ENCODE results near the gene GLYATL1B.

Gene GLYATL1B

GRCh38 chr11:59117774-59118173 lies 31.7 kb downstream of the GLYATL1B start:
- TF ChIP-seq REST (IDR thresholded peaks at IDR 0.05; ENCODE audit: insufficient read depth in 1 of 2, low read depth in 2 of 2, low read length in 2 of 2), result no peak
- TF ChIP-seq FOXP2 (optimal IDR thresholded peaks at IDR 0.05; ENCODE audit: borderline replicate concordance, extremely low read depth, extremely low read length, insufficient read depth), result no peak
- TF ChIP-seq TAF1 (IDR thresholded peaks at IDR 0.05; ENCODE audit: borderline replicate concordance, insufficient read depth, low read length), result no peak
- no peak for TF ChIP-seq SIN3A (IDR thresholded peaks at IDR 0.05; ENCODE audit: borderline replicate concordance, insufficient read depth, low read length)
- TF ChIP-seq POLR2AphosphoS5 (IDR thresholded peaks at IDR 0.05; ENCODE audit: low read depth, low read length), result no peak

GRCh38 chr11:59119826-59120225 lies 33.7 kb downstream of the GLYATL1B start:
- TF ChIP-seq FOXP2 (optimal IDR thresholded peaks at IDR 0.05; ENCODE audit: borderline replicate concordance, extremely low read depth, extremely low read length, insufficient read depth) (no peak), SIN3A (IDR thresholded peaks at IDR 0.05; ENCODE audit: borderline replicate concordance, insufficient read depth, low read length) (no peak)

GRCh38 chr11:59135648-59136461 lies 49.7 kb downstream of the GLYATL1B start:
- no peak for TF ChIP-seq SIN3A (IDR thresholded peaks at IDR 0.05; ENCODE audit: borderline replicate concordance, insufficient read depth, low read length)
- no peak for TF ChIP-seq FOXP2 (optimal IDR thresholded peaks at IDR 0.05; ENCODE audit: borderline replicate concordance, extremely low read depth, extremely low read length, insufficient read depth)
- TF ChIP-seq POLR2AphosphoS5 (IDR thresholded peaks at IDR 0.05; ENCODE audit: low read depth, low read length), result no peak
- no peak for TF ChIP-seq TAF1 (IDR thresholded peaks at IDR 0.05; ENCODE audit: borderline replicate concordance, insufficient read depth, low read length)
- TF ChIP-seq REST (IDR thresholded peaks at IDR 0.05; ENCODE audit: insufficient read depth in 1 of 2, low read depth in 2 of 2, low read length in 2 of 2), result no peak

- TF ChIP-seq FOXP2 (optimal IDR thresholded peaks at IDR 0.05; ENCODE audit: borderline replicate concordance, extremely low read depth, extremely low read length, insufficient read depth), result no peak
- no peak for TF ChIP-seq TAF1 (IDR thresholded peaks at IDR 0.05; ENCODE audit: borderline replicate concordance, insufficient read depth, low read length)
- TF ChIP-seq POLR2AphosphoS5 (IDR thresholded peaks at IDR 0.05; ENCODE audit: low read depth, low read length), result no peak
- no peak for TF ChIP-seq SIN3A (IDR thresholded peaks at IDR 0.05; ENCODE audit: borderline replicate concordance, insufficient read depth, low read length)
- TF ChIP-seq REST (IDR thresholded peaks at IDR 0.05; ENCODE audit: insufficient read depth in 1 of 2, low read depth in 2 of 2, low read length in 2 of 2), result no peak
Observed at GRCh38 chr11:59137190-59137589, 51.1 kb downstream of the GLYATL1B start.

- TF ChIP-seq SIN3A (IDR thresholded peaks at IDR 0.05; ENCODE audit: borderline replicate concordance, insufficient read depth, low read length), result no peak
- TF ChIP-seq REST (IDR thresholded peaks at IDR 0.05; ENCODE audit: insufficient read depth in 1 of 2, low read depth in 2 of 2, low read length in 2 of 2), result no peak
- TF ChIP-seq POLR2AphosphoS5 (IDR thresholded peaks at IDR 0.05; ENCODE audit: low read depth, low read length), result no peak
- no peak for TF ChIP-seq FOXP2 (optimal IDR thresholded peaks at IDR 0.05; ENCODE audit: borderline replicate concordance, extremely low read depth, extremely low read length, insufficient read depth)
- TF ChIP-seq TAF1 (IDR thresholded peaks at IDR 0.05; ENCODE audit: borderline replicate concordance, insufficient read depth, low read length), result no peak
Observed at GRCh38 chr11:59138643-59139042, 52.5 kb downstream of the GLYATL1B start.

Measured in PFSK-1 (cell line).